ENCODE measurements around the gene FAM117B.

DNA sequence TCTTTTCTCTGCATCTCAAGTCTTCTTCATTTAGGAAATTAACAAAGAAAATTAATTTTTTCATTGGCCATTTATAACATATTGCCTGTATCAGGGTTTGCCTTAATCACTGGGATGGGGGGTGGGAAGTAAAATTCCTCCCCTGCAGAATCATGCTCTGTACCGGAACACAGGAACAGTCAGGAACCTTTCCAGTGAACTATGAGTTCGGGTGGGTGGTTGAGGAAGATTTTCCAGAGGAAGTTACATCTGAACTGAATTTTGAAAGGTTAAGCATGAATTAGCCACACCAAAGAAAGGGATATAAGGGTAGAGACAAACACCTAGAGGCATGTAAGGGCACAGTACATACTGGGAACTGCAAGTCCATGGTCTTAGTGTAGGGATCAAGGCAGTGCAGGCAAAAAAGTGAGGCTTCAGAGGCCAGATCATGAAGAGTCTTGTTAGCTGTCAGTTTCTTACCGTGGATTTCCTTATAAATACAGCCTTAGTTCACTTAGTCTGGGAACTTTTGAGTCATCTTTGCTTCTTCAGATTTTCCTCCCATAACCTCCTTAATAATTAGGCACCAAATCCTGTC, 55.6 kb downstream of the FAM117B start:
- TF ChIP-seq, protein P1, sequence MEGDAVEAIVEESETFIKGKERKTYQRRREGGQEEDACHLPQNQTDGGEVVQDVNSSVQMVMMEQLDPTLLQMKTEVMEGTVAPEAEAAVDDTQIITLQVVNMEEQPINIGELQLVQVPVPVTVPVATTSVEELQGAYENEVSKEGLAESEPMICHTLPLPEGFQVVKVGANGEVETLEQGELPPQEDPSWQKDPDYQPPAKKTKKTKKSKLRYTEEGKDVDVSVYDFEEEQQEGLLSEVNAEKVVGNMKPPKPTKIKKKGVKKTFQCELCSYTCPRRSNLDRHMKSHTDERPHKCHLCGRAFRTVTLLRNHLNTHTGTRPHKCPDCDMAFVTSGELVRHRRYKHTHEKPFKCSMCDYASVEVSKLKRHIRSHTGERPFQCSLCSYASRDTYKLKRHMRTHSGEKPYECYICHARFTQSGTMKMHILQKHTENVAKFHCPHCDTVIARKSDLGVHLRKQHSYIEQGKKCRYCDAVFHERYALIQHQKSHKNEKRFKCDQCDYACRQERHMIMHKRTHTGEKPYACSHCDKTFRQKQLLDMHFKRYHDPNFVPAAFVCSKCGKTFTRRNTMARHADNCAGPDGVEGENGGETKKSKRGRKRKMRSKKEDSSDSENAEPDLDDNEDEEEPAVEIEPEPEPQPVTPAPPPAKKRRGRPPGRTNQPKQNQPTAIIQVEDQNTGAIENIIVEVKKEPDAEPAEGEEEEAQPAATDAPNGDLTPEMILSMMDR (IDR thresholded peaks at IDR 0.05; ENCODE audit: low read depth, low read length) = no peak
- TF ChIP-seq, protein P2, sequence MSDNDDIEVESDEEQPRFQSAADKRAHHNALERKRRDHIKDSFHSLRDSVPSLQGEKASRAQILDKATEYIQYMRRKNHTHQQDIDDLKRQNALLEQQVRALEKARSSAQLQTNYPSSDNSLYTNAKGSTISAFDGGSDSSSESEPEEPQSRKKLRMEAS (IDR thresholded peaks at IDR 0.05; ENCODE audit: low read depth, low read length) = no peak
- TF ChIP-seq POLR2A (IDR thresholded peaks at IDR 0.05; ENCODE audit: extremely low read depth, insufficient read length) = no peak
